IPS-NIHi7 (cell line): ENCODE results near the gene REPS2.
A peak's percentile ranks its signal among the peaks of the same experiment; 100 is the strongest.

Experiments
- DNase-seq: peaks from one replicate; pipeline ENCODE4 v3.0.0; 2012; ENCODE audit warnings: mixed read lengths; ENCODE audit errors: extremely low spot score

REPS2 gene

GRCh38 chrX:17035111-17035510, 88.7 kb downstream of the REPS2 start:
- DNase-seq = no peak

GRCh38 chrX:17036171-17036961, 89.9 kb downstream of the REPS2 start:
- DNase-seq = no peak

- no peak for DNase-seq
These were observed 91.8 kb downstream of the REPS2 start for GRCh38 chrX:17038277-17038676.

- DNase-seq = no peak
These were observed 92.3 kb downstream of the REPS2 start for GRCh38 chrX:17038681-17039161.

GRCh38 chrX:17039826-17040225, 93.4 kb downstream of the REPS2 start:
- DNase-seq = no peak

GRCh38 chrX:17040711-17041110, 94.3 kb downstream of the REPS2 start:
- DNase-seq = no peak

- no peak for DNase-seq
These were observed 95.6 kb downstream of the REPS2 start for GRCh38 chrX:17042037-17042436.

GRCh38 chrX:17046478-17047097, 100.1 kb downstream of the REPS2 start:
- peak; percentile 82 for DNase-seq

GRCh38 chrX:17047224-17047623, 100.8 kb downstream of the REPS2 start:
- no peak for DNase-seq

- no peak for DNase-seq
These were observed 105.8 kb downstream of the REPS2 start for GRCh38 chrX:17052210-17052609.

- DNase-seq = no peak
These were observed 106.3 kb downstream of the REPS2 start for GRCh38 chrX:17052793-17053192.

GRCh38 chrX:17053502-17053901, 107.0 kb downstream of the REPS2 start:
- no peak for DNase-seq

GRCh38 chrX:17056868-17057608, 110.6 kb downstream of the REPS2 start:
- DNase-seq = no peak

GRCh38 chrX:17062065-17062464, 115.6 kb downstream of the REPS2 start:
- DNase-seq = no peak

- no peak for DNase-seq
These were observed 118.6 kb downstream of the REPS2 start for GRCh38 chrX:17065100-17065499.

GRCh38 chrX:17067534-17067933, 121.1 kb downstream of the REPS2 start:
- no peak for DNase-seq

- DNase-seq = no peak
These were observed 125.8 kb downstream of the REPS2 start for GRCh38 chrX:17072301-17072700.

- DNase-seq = no peak
These were observed 126.3 kb downstream of the REPS2 start for GRCh38 chrX:17072721-17073230.

- no peak for DNase-seq
These were observed 128.5 kb downstream of the REPS2 start for GRCh38 chrX:17075004-17075403.

- DNase-seq = no peak
These were observed 130.9 kb downstream of the REPS2 start for GRCh38 chrX:17077361-17077760.

- no peak for DNase-seq
These were observed 131.7 kb downstream of the REPS2 start for GRCh38 chrX:17078031-17078720.

- no peak for DNase-seq
These were observed 135.1 kb downstream of the REPS2 start for GRCh38 chrX:17081511-17081910.
